CD4-positive, alpha-beta T cell treated with Interleukin-15 for 4 hours (primary cell): ENCODE measurements around the gene STK17A.

ENCODE experiments used
- DNase-seq: peaks from one replicate; pipeline ENCODE4 v3.0.0-alpha.2; 2020; ENCODE audit warnings: low spot score

STK17A gene

DNA sequence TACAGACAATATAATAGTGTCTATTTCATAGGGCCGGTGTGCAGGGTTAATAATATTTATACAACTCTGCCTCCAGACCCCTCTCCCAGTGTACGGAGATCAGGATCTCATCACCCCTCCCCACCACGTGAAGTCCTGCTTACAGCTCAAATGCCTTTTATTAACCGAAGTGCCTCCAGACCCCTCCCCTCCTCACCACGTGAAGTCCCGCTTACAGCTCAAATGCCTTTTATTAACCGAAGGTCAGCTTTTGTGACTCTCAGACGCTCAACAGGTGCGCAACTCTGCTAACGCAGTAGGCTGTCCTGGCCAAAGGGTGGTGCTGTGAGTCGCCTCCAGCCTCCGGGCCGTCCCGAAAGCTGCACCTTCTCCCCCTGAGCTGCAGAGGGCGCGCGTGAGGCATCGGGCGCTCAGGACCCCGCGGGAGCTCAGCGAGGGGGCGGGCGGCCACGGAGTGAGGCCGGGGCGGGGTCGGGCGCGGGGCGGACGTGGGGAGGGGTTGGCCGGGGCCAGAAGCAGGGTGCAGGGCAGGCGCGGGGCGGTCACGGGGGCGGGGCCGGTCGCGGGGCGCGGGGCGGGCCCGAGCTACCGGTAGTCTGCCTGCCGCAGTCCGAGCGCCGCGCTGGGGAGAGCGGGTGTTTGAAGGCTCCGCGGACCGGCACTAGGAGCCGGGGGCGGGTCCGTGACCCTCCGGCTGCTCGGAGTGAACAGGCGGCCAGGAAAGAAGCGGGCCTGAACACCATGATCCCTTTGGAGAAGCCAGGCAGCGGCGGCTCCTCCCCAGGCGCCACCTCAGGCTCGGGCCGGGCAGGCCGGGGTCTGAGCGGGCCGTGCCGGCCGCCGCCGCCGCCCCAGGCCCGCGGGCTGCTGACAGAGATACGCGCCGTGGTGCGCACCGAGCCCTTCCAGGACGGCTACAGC, at the start of gene STK17A:
Gene STK17A (plus strand): TSS at position 606 of the 921 bp plus-strand sequence. CDS start 136 bp downstream, at position 742.
- peak; percentile 96 for DNase-seq

DNA sequence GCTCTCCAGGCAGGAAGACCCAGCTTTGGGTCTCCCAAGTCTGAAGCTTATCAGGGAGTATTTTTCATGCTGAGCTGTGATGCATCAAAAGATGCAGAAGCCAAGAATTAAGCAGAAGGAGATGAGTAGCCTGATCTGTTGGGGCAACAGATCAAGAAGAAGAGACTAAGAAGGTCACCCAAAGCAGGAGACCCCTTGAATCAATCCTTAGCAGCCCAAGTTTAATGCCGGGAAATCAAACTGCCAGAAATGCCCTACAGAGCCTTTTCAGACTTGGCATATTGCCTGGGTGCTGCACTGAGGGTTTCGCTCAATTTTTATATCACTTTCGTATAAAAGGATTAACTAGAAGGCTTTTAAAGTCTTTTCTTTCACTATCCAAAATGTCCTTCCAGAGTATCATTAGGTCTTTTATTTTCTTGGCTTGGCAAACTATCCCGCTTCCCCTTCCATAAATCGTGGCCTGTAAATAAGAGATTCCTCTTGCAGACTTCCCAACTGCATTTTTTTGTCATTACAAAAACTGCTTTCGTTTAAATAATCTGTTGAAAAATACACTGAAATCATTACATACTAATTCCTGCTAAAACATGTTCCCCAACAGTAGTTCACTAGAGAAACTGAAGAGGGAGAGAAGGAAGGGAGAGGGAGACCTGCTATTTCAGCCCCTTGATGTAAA, 49.0 kb upstream of the STK17A start:
- no peak for DNase-seq

DNA sequence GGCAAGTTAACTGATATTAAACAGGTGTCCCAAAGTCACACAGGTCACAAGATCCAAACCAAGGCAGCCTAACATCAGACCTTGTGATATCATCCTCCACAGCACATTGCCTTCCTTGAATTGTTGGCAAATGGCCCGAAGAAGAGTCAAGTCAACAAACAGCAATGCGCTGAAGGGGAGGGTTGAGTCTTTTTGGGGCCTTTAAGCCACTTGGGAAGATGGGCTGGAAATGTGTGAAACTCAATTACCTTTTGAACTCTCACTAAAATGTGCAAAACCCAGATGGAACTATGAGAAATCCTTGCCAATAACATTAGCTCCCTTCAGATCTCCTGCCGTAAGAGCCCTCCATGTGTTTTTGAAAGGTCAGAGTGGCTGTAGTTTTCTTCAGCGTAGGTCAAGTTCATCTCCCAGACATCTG, 47.9 kb upstream of the STK17A start:
- no peak for DNase-seq

DNA sequence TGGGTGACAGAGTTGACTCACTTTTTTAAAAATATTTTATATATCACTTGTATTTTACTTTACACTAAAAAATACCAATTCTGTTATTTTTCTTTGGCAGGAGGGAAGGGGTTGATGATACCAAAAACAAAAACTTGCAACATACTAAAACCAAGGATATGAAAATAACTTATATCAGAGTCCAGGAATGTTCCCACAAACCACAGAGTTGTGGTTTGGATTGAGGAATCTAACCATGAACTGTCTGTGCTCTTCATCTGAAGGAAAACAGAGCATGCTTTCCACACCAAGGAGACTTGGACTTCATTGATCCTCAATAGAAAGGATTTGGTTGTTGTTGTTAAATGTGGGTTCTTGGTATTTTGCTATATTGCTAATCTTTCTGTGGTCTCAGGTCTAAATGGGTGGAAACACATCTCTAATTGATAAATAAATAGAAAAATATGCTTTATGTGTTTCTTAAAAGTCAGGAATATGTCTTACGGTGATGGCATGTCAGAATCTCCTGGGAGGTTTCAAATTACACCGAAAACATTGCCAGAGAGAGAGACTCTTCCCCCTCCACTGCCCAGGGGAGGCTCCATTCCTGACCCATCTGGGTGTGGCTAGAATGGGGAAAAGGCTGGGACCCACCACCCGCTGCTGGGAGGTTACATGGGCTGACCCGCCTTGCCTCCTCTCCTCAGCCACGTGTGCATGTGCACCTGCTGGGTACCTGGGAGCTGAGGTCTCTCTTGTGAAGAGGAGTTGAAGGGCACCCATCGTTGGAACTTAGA, 46.9 kb upstream of the STK17A start:
- DNase-seq, result no peak

DNA sequence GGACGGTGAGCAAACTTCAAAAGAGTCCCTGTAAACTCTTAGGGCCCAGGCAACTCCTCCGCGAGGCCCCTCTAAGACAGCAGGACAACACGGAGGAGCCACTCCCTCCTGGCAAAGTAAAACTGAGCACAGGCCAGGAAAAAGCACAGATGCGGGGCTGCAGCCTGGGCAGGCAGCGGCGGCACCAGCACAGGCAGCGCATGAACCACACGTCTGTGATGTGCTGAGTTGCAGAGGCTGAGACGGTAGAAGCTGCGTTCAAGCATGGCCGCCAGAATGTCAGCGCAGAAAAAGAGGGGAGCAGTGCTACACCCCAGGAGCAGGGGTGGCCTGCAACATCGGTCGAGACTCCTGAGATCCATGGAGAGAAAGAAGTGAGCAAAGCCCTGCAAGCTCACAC, 46.1 kb upstream of the STK17A start:
- DNase-seq, result no peak

DNA sequence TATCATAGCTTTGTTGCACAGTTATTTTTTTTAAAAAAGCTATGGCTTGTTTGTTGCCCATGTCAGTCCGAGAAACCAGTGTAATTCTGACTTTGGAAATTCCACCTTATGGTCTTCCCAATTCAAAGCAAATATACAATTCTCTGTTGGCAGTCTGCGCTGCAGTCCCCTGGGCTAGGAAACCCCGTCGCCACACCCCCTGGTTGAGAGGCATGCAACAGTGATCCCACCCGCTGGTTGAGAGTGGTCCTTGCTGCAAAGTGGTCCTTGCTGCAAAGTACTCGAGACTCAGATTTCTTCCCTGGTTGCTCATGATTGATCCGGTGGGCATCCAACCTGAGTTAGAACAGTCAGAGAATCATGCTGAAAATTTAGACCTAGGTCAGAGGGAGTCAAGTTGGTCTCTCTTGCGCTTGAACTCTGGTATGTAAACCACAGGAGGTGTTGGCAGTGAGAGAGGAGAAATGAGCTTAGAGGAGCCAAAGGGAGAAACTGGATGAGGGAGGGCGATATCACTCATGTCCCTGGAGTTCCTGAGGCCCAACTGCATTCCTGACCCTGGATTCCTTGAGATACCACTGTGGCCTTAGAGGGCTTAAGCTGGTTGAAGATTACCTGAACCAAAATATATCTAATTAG, 45.0 kb upstream of the STK17A start:
- no peak for DNase-seq

DNA sequence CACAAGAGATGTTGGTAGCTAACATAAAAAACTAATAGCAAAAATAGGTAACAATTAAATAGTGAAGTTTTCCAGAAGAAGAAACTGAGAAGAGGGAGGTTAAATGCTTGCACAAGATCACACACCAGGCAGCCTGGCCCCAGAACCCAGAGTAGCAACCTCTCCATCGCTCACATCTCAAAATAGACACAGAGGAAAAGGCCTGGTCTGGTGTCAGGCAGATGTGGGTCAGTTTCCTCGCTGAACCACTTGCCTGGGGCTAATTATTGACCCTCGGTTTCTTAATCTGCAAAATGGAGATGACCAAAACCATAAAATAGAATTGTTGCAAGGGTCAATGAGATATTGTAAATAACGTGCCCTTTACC, 44.5 kb upstream of the STK17A start:
- no peak for DNase-seq

DNA sequence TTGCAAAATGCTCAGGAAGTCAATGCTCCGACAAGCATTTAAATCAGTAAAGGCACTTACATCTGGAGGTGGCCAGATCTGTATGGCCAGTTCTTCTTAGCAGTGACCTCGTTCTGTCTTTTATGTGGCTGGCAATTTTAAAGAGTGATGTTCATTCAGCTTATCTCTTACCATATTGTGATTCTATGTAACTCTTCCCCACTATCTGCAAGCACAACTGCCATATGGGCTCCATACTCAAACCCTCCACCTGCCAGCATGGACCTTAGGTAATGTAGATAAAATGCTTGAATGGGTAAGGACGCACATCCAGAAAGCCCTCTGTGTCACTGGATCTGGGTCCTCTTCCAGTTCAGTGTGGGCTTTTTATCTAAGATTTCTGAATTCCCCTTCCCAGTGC, 42.4 kb upstream of the STK17A start:
- DNase-seq, result no peak

DNA sequence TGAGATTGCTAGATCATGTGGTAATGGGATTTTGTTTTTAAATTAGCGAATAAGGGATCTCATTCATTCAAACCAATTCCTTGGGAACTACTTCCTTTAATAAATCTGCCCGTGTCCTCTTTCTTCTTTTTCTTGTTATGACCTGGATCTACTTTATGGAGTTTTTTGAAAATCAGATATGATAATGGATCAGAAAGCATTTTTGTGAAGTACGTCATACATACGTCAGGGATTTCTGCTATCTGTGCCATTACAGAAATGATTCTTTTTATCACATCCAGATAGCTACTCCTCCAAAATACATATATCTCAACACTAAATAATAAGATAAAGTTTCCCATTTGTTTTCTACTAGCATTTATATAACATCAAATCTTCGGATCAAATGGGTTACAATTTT, 40.2 kb upstream of the STK17A start:
- DNase-seq, result no peak

DNA sequence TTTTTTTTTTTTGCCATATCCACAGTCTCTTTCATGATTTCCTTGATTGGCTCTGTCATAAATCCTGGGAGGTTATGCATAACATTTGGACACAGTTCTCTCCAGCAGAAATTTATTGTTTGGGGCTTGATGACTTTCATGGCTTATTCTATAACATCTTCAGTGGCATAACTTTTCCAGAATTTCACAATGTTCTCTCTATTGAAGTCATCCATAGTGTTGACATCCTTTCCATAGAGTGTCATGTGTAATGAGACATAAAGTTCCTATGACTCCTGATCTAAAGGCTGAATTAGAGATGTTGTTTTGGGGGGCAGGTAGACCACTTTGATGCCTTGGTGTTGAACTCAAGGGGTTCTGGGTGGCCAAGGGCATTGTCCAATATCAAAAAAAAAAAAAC, 36.7 kb upstream of the STK17A start:
- DNase-seq, result no peak

DNA sequence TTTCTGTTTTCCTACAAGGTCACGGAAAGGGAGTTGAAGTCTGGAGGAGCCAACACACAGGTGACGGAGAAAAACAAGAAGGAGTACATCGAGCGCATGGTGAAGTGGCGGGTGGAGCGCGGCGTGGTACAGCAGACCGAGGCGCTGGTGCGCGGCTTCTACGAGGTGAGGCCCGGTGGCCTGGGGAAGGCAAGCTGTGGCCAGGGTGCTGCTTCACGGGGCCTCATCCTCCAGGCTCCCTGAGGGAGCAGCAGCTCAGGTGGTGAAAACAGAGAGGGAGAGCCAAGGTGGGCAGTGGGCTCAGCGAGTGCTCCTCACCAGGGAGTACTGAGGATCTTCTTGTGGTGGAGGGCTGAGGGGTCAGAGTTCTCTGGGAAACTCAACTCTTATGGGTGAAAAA, 32.5 kb upstream of the STK17A start:
- no peak for DNase-seq

DNA sequence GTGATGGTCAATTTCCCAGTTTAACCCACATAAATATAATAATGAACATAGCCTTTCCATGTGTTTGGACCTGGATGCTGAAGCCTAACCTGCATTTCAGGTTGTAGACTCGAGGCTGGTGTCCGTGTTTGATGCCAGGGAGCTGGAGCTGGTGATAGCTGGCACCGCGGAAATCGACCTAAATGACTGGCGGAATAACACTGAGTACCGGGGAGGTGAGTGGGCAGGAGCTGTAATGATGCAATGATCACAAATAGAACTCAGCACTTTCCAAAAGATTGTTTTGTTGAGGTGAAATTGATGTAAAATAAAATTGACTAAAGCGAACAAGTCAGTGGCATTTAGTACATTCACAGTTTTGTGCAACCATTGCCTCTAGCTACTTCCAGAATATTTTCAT, 30.8 kb upstream of the STK17A start:
- DNase-seq, result no peak

DNA sequence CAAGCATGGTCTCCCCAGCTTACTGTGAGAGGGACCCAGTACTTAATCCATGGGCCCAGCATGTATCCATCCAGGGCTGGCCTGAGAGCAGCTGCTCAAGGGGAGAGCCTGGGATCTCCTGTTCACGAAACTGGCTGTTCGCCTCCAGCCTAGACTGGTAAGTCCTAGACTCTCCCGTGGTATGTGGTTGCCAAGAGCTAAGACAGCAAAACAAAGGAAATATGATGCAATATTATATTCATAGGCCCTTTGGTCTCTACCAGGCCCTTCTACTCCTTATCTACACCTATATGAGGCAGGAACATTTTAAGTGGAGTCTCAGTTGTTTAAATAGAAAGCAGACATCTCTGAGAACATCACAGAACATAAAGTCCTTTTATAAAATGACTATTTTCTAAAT, 28.9 kb upstream of the STK17A start:
- no peak for DNase-seq

DNA sequence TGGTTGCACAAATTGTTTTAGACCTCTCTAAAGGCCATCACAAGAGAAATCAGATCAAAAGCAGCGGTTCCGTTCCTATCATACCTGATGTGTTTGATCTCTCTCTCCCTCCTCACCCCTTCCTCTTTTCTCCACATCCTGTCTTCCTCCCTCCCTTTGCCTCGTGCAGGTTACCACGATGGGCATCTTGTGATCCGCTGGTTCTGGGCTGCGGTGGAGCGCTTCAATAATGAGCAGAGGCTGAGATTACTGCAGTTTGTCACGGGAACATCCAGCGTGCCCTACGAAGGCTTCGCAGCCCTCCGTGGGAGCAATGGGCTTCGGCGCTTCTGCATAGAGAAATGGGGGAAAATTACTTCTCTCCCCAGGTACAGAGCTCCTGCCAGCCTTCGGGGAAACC, 28.5 kb upstream of the STK17A start:
- DNase-seq, result no peak

DNA sequence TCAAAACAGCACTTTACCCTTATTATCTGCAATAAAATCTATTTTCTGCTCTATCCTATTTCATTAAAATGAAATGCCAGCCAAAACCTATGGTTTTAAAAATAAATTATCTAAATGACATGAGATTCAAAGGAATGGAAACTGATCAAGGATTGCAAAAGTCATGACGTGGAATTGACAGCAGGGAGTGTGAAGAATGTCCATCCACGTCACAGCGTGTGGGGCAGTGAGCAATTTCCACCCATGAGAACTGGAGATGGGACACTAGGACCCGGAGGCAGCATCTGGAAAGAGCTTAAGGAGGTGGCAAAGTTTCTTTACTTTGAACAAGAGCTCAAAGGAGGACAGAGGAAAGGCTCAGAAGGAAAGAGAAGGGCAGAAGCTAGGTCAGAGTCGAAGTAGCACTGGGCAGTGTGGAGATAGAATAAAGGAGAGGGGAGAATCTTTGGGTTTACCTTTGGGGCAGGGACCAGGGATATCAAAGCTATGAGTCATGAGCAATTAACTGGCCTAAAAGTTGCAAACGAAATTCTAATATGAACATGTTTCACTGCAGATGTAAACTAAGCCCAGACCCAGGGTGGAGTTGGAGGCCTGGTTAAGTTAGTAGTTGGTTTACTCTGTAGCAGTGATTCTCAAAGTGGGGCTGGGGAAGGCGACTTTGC, 24.9 kb upstream of the STK17A start:
- DNase-seq, result no peak

DNA sequence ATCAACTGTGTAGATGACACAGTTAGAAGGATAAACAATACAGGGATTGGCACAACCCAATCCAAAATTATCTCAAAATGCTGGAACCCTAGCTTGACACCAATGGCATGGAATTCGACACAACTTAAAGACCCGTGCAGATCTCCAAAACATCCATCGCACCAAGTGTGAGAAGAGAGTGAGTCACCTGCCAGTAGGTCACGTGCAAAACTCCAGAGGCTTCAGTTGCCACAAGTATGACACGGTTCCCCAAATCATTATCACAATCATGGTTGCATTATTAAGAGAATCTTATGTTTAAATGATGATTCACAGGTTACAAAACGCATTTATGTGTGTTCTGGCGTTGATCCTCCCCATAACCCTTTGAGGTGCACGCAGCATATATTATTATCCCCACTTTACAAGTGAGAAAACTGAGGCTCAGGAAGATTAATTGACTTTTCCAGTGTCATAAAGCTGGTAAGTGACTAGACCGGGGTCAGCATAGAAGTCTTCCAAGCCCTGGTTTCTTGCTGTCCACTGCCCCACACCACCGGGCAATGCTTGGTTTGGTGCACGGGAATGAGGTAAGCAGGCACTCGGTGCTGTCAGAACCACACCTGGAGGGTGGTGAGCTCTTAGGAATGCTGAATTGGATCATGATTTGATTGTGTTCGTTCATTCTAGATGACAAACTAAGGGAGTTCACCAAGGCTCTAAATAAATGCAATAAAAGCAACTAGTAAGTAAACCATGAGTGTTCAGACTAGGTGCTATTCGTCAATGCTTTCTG, 23.6 kb upstream of the STK17A start:
- DNase-seq, result no peak

DNA sequence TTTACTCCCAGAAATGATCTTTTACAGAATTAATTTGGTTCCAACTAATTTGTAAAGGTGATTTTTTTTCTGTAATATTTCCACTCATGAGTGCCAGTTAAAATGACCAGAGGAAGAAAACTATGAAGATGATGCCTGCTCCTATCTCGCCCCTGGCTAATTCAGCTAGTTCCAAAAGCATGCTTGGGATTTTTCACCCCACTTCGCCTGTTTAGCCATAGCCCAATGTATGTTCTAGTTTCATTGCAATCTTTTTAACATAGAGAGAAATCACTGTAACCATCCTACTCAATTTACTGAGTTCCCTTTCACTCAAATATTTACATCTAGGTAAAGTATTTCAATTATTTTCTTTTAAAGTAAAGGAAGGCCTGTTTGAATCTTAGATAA, 23.0 kb upstream of the STK17A start:
- no peak for DNase-seq

DNA sequence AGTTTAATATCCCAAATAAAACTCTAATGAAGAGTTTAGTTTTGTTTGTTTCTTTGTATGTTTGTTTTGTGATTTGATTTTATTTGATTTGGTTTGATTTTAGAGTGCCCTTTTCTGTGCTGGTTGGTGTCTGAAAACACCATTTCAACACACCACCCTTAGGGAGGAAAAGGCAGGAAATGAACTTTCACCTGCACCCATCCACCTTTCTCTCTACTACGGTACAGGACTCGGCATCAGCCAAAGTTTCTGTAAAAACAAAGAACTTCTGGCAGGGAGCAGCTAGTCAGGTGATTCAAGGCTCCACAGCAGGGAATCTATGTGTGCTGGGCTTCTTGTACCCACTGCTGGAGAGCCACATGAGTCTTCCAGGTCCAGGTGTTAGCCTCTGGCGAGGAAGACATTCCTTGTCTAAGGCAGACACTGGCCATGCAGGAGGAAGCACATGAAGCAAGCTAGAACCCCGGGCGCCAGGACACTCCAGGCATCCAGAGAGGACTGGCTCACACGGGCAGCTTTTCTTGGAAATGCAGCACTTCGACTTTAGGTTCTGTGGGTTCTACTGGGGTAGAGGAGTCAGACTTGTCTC, 22.1 kb upstream of the STK17A start:
- no peak for DNase-seq

DNA sequence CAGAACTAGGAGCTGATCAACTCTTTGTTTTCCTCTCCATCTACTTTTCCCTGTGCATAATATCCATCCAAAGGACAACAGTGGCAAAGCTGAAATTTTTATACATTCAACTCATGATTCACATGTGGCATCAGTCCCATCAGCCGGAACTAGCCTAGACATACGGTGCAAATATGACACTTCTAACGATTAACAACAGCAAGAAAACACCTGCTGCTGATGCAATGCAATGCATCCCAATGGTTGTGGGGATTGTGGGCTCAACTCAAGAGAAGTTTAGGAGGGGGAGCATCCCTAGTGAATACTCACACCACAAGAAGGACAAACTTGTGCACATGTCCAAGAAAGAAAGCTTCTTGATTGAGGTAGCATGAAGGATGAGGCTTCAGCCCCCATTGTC, 20.5 kb upstream of the STK17A start:
- no peak for DNase-seq

DNA sequence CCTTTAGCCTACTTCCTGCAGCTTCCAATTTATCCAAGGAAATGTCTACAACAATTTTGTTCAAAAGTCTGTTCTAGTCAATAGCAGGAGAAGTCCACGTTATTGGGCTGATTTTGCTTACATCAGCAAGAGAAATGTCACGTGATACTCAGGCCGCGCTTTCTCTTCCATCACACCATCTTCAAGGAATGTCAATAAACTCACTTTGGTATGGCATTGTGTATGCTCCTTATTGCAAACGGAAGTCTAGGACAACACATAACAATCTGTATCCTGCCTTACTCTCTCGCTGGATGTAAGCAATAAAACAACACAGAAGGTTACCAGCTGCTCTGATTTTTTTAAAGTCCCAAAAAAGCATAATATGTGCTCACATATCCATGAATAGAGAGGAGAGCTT, 17.1 kb upstream of the STK17A start:
- DNase-seq, result no peak

DNA sequence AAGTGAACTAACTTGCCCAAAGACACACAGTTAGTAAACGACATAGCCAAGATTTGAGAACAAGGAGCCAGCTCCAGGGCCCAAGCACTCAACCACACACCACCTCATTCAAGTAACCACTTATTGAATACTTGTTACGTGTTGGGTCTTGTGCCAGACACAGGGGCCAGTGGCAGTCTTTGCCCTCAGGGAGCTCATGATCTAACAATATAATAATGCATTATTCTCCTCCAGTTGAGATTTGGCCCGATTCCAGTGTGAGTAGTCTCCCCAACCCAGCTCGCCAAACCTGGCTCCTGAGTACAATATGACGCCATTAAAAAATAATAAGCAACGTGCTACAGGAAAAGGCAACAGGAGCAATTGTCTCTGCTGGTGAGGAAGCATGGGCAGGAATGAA, 14.4 kb upstream of the STK17A start:
- DNase-seq, result no peak
